Colon (tissue), 2 donors: ENCODE measurements around the gene NR2F6.

Experiments
- FAIRE-seq: peaks from 2 replicates; lab custom pipeline; 2012; peaks lifted over from hg19 to GRCh38; lab: Jason Lieb, UNC
- donor health status: control.
- donor health status: control.

Gene NR2F6

GRCh38 chr19:17263712-17264640 is 18.3 kb upstream of the NR2F6 start:
- no peak for FAIRE-seq

GRCh38 chr19:17262557-17262956 is 16.8 kb upstream of the NR2F6 start:
- no peak for FAIRE-seq

GRCh38 chr19:17260842-17261325 is 15.2 kb upstream of the NR2F6 start:
- no peak for FAIRE-seq

- no peak for FAIRE-seq
These were observed 14.2 kb upstream of the NR2F6 start for GRCh38 chr19:17259934-17260333.

- no peak for FAIRE-seq
These were observed 13.5 kb upstream of the NR2F6 start for GRCh38 chr19:17259118-17259780.

- FAIRE-seq = no peak
These were observed 10.4 kb upstream of the NR2F6 start for GRCh38 chr19:17256130-17256529.

- no peak for FAIRE-seq
These were observed 9.5 kb upstream of the NR2F6 start for GRCh38 chr19:17255150-17255621.

GRCh38 chr19:17254636-17255035 is 8.9 kb upstream of the NR2F6 start:
- no peak for FAIRE-seq

- no peak for FAIRE-seq
These were observed 4.3 kb upstream of the NR2F6 start for GRCh38 chr19:17249887-17250548.

- no peak for FAIRE-seq
These were observed 2.5 kb upstream of the NR2F6 start for GRCh38 chr19:17248011-17248776.

- FAIRE-seq = no peak
These were observed 1.1 kb upstream of the NR2F6 start for GRCh38 chr19:17246681-17247425.

- FAIRE-seq = no peak
These were observed 843 bp downstream of the NR2F6 start for GRCh38 chr19:17244618-17245534.

GRCh38 chr19:17243830-17244617 is 1.7 kb downstream of the NR2F6 start:
- FAIRE-seq = no peak

- no peak for FAIRE-seq
These were observed 2.4 kb downstream of the NR2F6 start for GRCh38 chr19:17243211-17243829.

GRCh38 chr19:17242431-17243208 is 3.1 kb downstream of the NR2F6 start:
- FAIRE-seq = no peak

- FAIRE-seq = no peak
These were observed 4.8 kb downstream of the NR2F6 start for GRCh38 chr19:17240826-17241399.

- FAIRE-seq = no peak
These were observed 5.5 kb downstream of the NR2F6 start for GRCh38 chr19:17240062-17240752.
